Measurements from ENCODE around the gene WNT10A. TPM values are rescaled to one million over a fixed set of nuclear protein-coding genes. Genes with fewer than 3 reads are reported as not detected.

The WNT10A gene
- total RNA-seq, 4 donors from 2014 or later, result 8.0 to 19.1 (median 11.9) TPM

DNA sequence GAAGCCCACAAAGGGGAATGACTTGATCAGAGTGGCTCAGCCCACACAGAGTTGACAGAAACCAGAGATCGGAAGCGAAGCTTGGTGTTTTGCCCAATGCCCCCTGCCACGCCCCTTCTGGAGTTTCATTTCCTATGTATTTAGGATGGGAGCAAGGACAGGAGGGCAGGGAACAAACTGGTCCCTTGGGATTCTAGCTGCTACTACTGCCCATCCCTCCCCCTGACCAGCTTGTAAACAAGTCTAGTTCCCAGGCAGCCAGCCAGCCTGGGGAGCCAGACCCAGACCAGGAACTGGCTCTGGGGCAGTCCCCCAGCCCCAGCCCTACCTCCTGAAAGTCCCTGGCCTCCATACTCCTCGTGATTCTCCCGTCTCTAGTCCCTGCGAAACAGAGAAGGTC lies 12.8 kb upstream of the WNT10A start:
- intact Hi-C loops (cut with DNase I), result no loop called here
- peak overlapping the region in 1 of 4 donors; percentile 21 for H3K27ac ChIP-seq
- no peak for DNase-seq
- no peaks in the 10 kb centered on the region for H3K9me3 ChIP-seq
- peaks cover 0 to 99% (median 2%) of the 10 kb centered on the region in 4 donors for H3K27me3 ChIP-seq
- WGBS, 2 donors, result 65 to 83% methylated on average over 3 of the region's 6 CpGs
- H3K4me1 ChIP-seq, result peaks cover 0 to 28% (median 0%) of the 10 kb centered on the region in 3 donors
- H3K4me3 ChIP-seq, result no peak overlapping the region
- TF ChIP-seq, protein P1, sequence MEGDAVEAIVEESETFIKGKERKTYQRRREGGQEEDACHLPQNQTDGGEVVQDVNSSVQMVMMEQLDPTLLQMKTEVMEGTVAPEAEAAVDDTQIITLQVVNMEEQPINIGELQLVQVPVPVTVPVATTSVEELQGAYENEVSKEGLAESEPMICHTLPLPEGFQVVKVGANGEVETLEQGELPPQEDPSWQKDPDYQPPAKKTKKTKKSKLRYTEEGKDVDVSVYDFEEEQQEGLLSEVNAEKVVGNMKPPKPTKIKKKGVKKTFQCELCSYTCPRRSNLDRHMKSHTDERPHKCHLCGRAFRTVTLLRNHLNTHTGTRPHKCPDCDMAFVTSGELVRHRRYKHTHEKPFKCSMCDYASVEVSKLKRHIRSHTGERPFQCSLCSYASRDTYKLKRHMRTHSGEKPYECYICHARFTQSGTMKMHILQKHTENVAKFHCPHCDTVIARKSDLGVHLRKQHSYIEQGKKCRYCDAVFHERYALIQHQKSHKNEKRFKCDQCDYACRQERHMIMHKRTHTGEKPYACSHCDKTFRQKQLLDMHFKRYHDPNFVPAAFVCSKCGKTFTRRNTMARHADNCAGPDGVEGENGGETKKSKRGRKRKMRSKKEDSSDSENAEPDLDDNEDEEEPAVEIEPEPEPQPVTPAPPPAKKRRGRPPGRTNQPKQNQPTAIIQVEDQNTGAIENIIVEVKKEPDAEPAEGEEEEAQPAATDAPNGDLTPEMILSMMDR (IDR thresholded peaks at IDR 0.05), result no peak
- TF ChIP-seq POLR2A (IDR thresholded peaks at IDR 0.05), result no peak
- no peaks in the 10 kb centered on the region for H3K36me3 ChIP-seq

DNA sequence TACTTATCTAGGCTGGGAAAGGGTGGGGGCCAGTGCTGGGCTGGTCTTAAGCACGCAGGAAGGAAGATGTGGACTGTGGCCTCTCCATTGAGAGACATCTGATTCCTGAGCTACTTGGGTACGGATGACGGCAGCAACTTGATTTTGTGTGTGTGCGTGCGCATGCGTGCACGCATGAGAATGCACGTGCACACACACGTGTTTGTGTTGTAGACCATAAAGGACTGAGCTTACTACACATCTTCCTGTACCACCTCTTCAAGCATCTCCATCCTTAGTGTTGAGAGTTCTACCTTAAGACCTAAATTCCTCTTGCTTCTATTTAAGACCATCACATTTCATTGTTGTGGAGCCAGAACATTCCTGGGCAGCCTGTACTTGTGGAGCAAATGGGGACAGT lies 11.6 kb upstream of the WNT10A start:
- TF ChIP-seq, protein P1 (IDR thresholded peaks at IDR 0.05), result no peak
- no peak for TF ChIP-seq POLR2A (IDR thresholded peaks at IDR 0.05)
- H3K36me3 ChIP-seq, result no peaks in the 10 kb centered on the region
- no peak for DNase-seq
- intact Hi-C loops (cut with DNase I), result no loop called here
- peaks cover 0 to 37% (median 0%) of the 10 kb centered on the region in 3 donors for H3K4me1 ChIP-seq
- no peak overlapping the region for H3K27ac ChIP-seq
- WGBS, 2 donors, result 81 to 90% methylated on average over 9 of the region's 9 CpGs
- peaks cover 0 to 99% (median 0%) of the 10 kb centered on the region in 4 donors for H3K27me3 ChIP-seq
- no peak overlapping the region for H3K4me3 ChIP-seq
- no peaks in the 10 kb centered on the region for H3K9me3 ChIP-seq

DNA sequence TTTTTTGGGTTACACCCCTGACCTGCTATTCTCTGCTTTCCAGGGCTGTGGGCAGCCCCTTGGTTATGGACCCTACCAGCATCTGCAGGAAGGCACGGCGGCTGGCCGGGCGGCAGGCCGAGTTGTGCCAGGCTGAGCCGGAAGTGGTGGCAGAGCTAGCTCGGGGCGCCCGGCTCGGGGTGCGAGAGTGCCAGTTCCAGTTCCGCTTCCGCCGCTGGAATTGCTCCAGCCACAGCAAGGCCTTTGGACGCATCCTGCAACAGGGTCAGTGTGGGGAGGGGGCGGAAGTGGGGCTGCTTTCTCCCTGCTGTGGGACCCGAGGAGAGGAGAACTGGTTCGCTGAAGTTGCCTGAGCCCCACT lies 9.7 kb upstream of the WNT10A start:
- intact Hi-C loops (cut with DNase I), result no loop called here
- Histone ChIP-seq H3K27me3 (peaks cover 0 to 97% (median 0%) of the 10 kb centered on the region in 4 donors), H3K9me3 (no peaks in the 10 kb centered on the region), H3K36me3 (no peaks in the 10 kb centered on the region), H3K4me3 (peak overlapping the region in 2 of 4 donors; percentile 31 to 60), H3K27ac (no peak overlapping the region), H3K4me1 (peaks cover 0 to 28% (median 0%) of the 10 kb centered on the region in 3 donors)
- TF ChIP-seq, protein P1 (IDR thresholded peaks at IDR 0.05), result no peak
- TF ChIP-seq POLR2A (IDR thresholded peaks at IDR 0.05), result no peak
- 30% methylated on average over 2 of the region's 18 CpGs; no CpG with 5 or more reads in 1 of the 2 donors for WGBS, 2 donors
- no peak for DNase-seq

DNA sequence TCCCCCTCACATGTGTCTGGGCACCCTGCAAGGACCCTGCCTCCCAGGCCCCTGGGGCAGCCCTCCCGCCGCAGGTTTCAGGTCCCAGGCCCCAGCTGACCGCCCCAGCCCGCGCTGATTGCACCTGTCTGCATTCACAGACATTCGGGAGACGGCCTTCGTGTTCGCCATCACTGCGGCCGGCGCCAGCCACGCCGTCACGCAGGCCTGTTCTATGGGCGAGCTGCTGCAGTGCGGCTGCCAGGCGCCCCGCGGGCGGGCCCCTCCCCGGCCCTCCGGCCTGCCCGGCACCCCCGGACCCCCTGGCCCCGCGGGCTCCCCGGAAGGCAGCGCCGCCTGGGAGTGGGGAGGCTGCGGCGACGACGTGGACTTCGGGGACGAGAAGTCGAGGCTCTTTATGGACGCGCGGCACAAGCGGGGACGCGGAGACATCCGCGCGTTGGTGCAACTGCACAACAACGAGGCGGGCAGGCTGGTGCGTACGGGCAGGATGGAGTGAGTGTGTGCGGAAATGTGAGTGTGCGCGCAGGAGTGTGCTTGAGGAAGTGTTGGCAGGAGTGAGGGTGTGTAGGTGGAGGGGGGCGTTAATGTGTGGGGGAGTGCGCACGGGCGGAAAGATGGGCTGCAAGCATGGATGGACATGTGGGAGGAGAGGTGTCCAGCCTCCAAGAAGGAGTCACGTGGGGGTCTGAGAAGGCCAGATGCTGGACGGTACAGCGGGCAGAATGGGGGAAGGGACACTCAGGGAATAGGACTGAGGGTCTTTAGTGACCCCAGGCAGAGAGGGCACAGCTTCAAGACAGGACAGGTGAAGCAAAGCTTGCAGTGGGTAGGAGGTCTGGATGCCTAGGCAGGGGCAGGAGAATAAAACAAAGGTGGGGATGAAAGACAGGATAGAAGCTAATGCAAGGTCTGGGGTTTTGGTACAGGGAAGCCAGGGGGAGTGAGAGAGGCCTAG lies 9.0 kb upstream of the WNT10A start:
- peak overlapping the region in 2 of 4 donors; percentile 31 to 60 for H3K4me3 ChIP-seq
- intact Hi-C loops (cut with DNase I), result no loop called here
- no peak for DNase-seq
- H3K27ac ChIP-seq, result no peak overlapping the region
- TF ChIP-seq, protein P1 (IDR thresholded peaks at IDR 0.05), result no peak
- TF ChIP-seq POLR2A (IDR thresholded peaks at IDR 0.05), result no peak
- no peaks in the 10 kb centered on the region for H3K9me3 ChIP-seq
- H3K36me3 ChIP-seq, result no peaks in the 10 kb centered on the region
- 26 to 52% methylated on average over 10 to 20 of the region's 60 CpGs for WGBS, 2 donors
- H3K4me1 ChIP-seq, result peaks cover 0 to 25% (median 0%) of the 10 kb centered on the region in 3 donors
- peaks cover 0 to 97% (median 0%) of the 10 kb centered on the region in 4 donors for H3K27me3 ChIP-seq
